Endodermal cell (in vitro differentiated cells): ENCODE measurements around the gene CXCL17. TPM values are rescaled to one million over a fixed set of nuclear protein-coding genes. Genes with fewer than 3 reads are reported as not detected.

Source experiments
- DNase-seq: peaks from one replicate; pipeline ENCODE4 v3.0.0-alpha.2; 2017
- H3K27ac ChIP-seq: 2 replicates; pipeline ENCODE4 v1.5.1; 2013; ENCODE audit warnings: mild to moderate bottlenecking, low read depth, low read length, moderate library complexity
- H3K27me3 ChIP-seq: 2 replicates; pipeline ENCODE4 v1.6.1; 2013; ENCODE audit warnings: mild to moderate bottlenecking, low read length, moderate library complexity; ENCODE audit not compliant: insufficient read depth, control insufficient read depth, poor library complexity, severe bottlenecking
- H3K36me3 ChIP-seq: 2 replicates; pipeline ENCODE4 v1.7.0; 2013; ENCODE audit warnings: mild to moderate bottlenecking, low read length, moderate library complexity; ENCODE audit not compliant: control insufficient read depth, insufficient read depth
- H3K4me1 ChIP-seq: one replicate; pipeline ENCODE4 v1.7.0; 2013; ENCODE audit warnings: low read length; ENCODE audit not compliant: control insufficient read depth, insufficient read depth
- H3K4me3 ChIP-seq: 2 replicates; pipeline ENCODE4 v1.5.1; 2013; ENCODE audit warnings: mild to moderate bottlenecking, low read length, moderate library complexity
- H3K9ac ChIP-seq: 2 replicates; pipeline ENCODE4 v1.6.1; 2013; ENCODE audit warnings: mild to moderate bottlenecking, low read length, moderate library complexity; ENCODE audit not compliant: poor library complexity, severe bottlenecking; ENCODE audit errors: extremely low read depth
- H3K9me3 ChIP-seq: 2 replicates; pipeline ENCODE4 v1.6.1; 2013; ENCODE audit warnings: mild to moderate bottlenecking, low read length, moderate library complexity; ENCODE audit not compliant: control insufficient read depth
- H3K27ac Mint-ChIP-seq: 2 replicates; pipeline ENCODE4 v1.8.0; 2020; ENCODE audit warnings: mixed read lengths
- H3K27me3 Mint-ChIP-seq: 2 replicates; pipeline ENCODE4 v1.8.0; 2021; ENCODE audit warnings: mild to moderate bottlenecking, mixed read lengths; ENCODE audit not compliant: insufficient read depth
- H3K36me3 Mint-ChIP-seq: 2 replicates; pipeline ENCODE4 v1.8.0; 2020; ENCODE audit warnings: low read depth, mixed read lengths
- H3K4me1 Mint-ChIP-seq: 2 replicates; pipeline ENCODE4 v1.8.0; 2020; ENCODE audit warnings: mixed read lengths
- H3K4me3 Mint-ChIP-seq: 2 replicates; pipeline ENCODE4 v1.8.0; 2020; ENCODE audit warnings: mild to moderate bottlenecking, moderate library complexity, mixed read lengths
- H3K9me3 Mint-ChIP-seq: 2 replicates; pipeline ENCODE4 v1.8.0; 2020; ENCODE audit warnings: mild to moderate bottlenecking, mixed read lengths
- CTCF ChIP-seq: fragments of 200-600 bp; sonication (generic); conservative IDR thresholded peaks from 2 replicates; pipeline ENCODE4 v1.5.0; 2021; ENCODE audit warnings: antibody characterized with exemption, mild to moderate bottlenecking
- WGBS, 2 experiments: methylation state at CpG; one replicate each; pipeline versions ENCODE4 v1.1.5 to v1.1.7; 2013; ENCODE audit warnings: missing lambda C conversion rate in 2 of 2, mixed read lengths in 1 of 2; ENCODE audit not compliant: insufficient coverage in 1 of 2, insufficient read length in 1 of 2; 5-methylcytosine and 5-hydroxymethylcytosine counted together
- total RNA-seq, 2 donors: library from RNA; stranded (reverse); fragmentation: NEBNext Ultra II Directional in 1 of 2; extraction: Animal tissue kit (Norgen Biotek cat#: 25700) in 1 of 2; gene quantifications; 2 replicates in 1 of 2; 3 replicates in 1 of 2; pipeline ENCODE4 v1.2.1, GENCODE V29; 2021

The CXCL17 gene
- total RNA-seq, 2 donors from 2014 or later: 0.37 TPM; not detected in 1

- no peak for TF ChIP-seq CTCF
- WGBS, 2 experiments: 86 to 90% methylated on average over 7 of the region's 8 CpGs
Measured at GRCh38 chr19:42469311-42470235, 26.8 kb upstream of the CXCL17 start.

GRCh38 chr19:42468273-42468796 is 25.6 kb upstream of the CXCL17 start:
- DNase-seq: no peak
- Mint-ChIP-seq H3K4me3 (no peak overlapping the region), H3K27me3 (no peaks in the 10 kb centered on the region), H3K27ac (no peak overlapping the region), H3K9me3 (no peaks in the 10 kb centered on the region), H3K36me3 (no peaks in the 10 kb centered on the region), H3K4me1 (peaks cover 34% of the 10 kb centered on the region)
- no peaks in the 10 kb centered on the region for H3K9me3 ChIP-seq
- no peak overlapping the region for H3K27ac ChIP-seq
- H3K36me3 ChIP-seq: no peaks in the 10 kb centered on the region
- no peaks in the 10 kb centered on the region for H3K27me3 ChIP-seq
- WGBS, 2 experiments: 91% methylated on average over 3 of the region's 3 CpGs; no CpG with 5 or more reads in 1 of the 2 experiments
- no peak for TF ChIP-seq CTCF
- no peak overlapping the region for H3K9ac ChIP-seq
- no peak overlapping the region for H3K4me3 ChIP-seq
- H3K4me1 ChIP-seq: peaks cover 8% of the 10 kb centered on the region

More at GRCh38 chr19:42469311-42470235, 26.8 kb upstream of the CXCL17 start:
- no peak for DNase-seq
- Histone ChIP-seq H3K4me3 (no peak overlapping the region), H3K9ac (no peak overlapping the region), H3K27me3 (no peaks in the 10 kb centered on the region), H3K4me1 (peaks cover 13% of the 10 kb centered on the region), H3K27ac (no peak overlapping the region), H3K36me3 (no peaks in the 10 kb centered on the region), H3K9me3 (no peaks in the 10 kb centered on the region)
- no peak overlapping the region for H3K27ac Mint-ChIP-seq
- no peaks in the 10 kb centered on the region for H3K27me3 Mint-ChIP-seq
- H3K9me3 Mint-ChIP-seq: no peaks in the 10 kb centered on the region
- H3K36me3 Mint-ChIP-seq: no peaks in the 10 kb centered on the region
- H3K4me1 Mint-ChIP-seq: peaks cover 42% of the 10 kb centered on the region
- H3K4me3 Mint-ChIP-seq: no peak overlapping the region

- no peak overlapping the region for H3K9ac ChIP-seq
- no peak for TF ChIP-seq CTCF
- no peaks in the 10 kb centered on the region for H3K36me3 ChIP-seq
- Mint-ChIP-seq H3K27me3 (no peaks in the 10 kb centered on the region), H3K36me3 (no peaks in the 10 kb centered on the region), H3K27ac (peak overlapping the region; percentile 18), H3K4me3 (no peak overlapping the region), H3K9me3 (no peaks in the 10 kb centered on the region), H3K4me1 (peaks cover 26% of the 10 kb centered on the region)
- H3K4me3 ChIP-seq: no peak overlapping the region
- 92 to 95% methylated on average over 5 of the region's 5 CpGs for WGBS, 2 experiments
- H3K9me3 ChIP-seq: no peaks in the 10 kb centered on the region
- no peak for DNase-seq
- peaks cover 8% of the 10 kb centered on the region for H3K4me1 ChIP-seq
- H3K27ac ChIP-seq: no peak overlapping the region
- no peaks in the 10 kb centered on the region for H3K27me3 ChIP-seq
Measured at GRCh38 chr19:42467183-42467760, 24.5 kb upstream of the CXCL17 start.
